ENCODE measurements around the gene CHD9.
A peak's percentile ranks its signal among the peaks of the same experiment; 100 is the strongest.

Gene CHD9

GRCh38 chr16:53056392-53056881 lies 1.6 kb downstream of the CHD9 start:
- WGBS (ENCODE audit: extremely low coverage, insufficient coverage, insufficient read length), result no CpG with 5 or more reads among the region's 8 CpGs
- no peaks in the 10 kb centered on the region for H3K9me3 ChIP-seq (ENCODE audit: insufficient read depth, low read depth, low read length)
- no peak overlapping the region for H2BK5ac ChIP-seq (ENCODE audit: low read depth, low read length, poor library complexity)
- peak overlapping the region; percentile 91 for H3K27ac ChIP-seq (ENCODE audit: low read depth, low read length)
- H4K8ac ChIP-seq (ENCODE audit: low read depth, low read length), result no peak overlapping the region
- H3K18ac ChIP-seq (ENCODE audit: low read length), result no peak overlapping the region
- H4K12ac ChIP-seq (ENCODE audit: low read depth, low read length), result no peak overlapping the region
- H3K79me1 ChIP-seq (ENCODE audit: low read length), result peaks cover 14% of the 10 kb centered on the region
- H3K79me2 ChIP-seq (ENCODE audit: control insufficient read depth, insufficient read depth, low read length, poor library complexity), result peaks cover 5% of the 10 kb centered on the region
- H3K4ac ChIP-seq (ENCODE audit: low read depth, low read length), result peak overlapping the region; percentile 43
- no peaks in the 10 kb centered on the region for H3K36me3 ChIP-seq (ENCODE audit: control insufficient read depth in 1 of 2, insufficient read depth in 2 of 2, low read length in 2 of 2)
- H2BK12ac ChIP-seq (ENCODE audit: low read length), result no peak overlapping the region
- no peak overlapping the region for H4K91ac ChIP-seq (ENCODE audit: low read depth, low read length)
- no peak overlapping the region for H2AFZ ChIP-seq (ENCODE audit: insufficient read depth, low read length, poor library complexity)
- H2BK120ac ChIP-seq (ENCODE audit: insufficient read depth, low read length, poor library complexity), result peak overlapping the region; percentile 23
- no peak overlapping the region for H3K4me3 ChIP-seq (ENCODE audit: low read depth, low read length)
- H3K4me2 ChIP-seq (ENCODE audit: low read length), result peak overlapping the region; percentile 15
- no peak overlapping the region for H3K23ac ChIP-seq (ENCODE audit: low read length)
- peaks cover 4 to 12% of the 10 kb centered on the region in 2 experiments for H3K4me1 ChIP-seq (ENCODE audit: control insufficient read depth in 1 of 2, insufficient read depth in 2 of 2, low read length in 2 of 2)
- DNase-seq, result no peak
- peak overlapping the region; percentile 16 for H3K14ac ChIP-seq (ENCODE audit: low read length)
- no peak overlapping the region for H2AK5ac ChIP-seq (ENCODE audit: low read length)
- H3K9ac ChIP-seq (ENCODE audit: low read length), result no peak overlapping the region
- H3K27me3 ChIP-seq (ENCODE audit: insufficient read depth, low read length), result no peaks in the 10 kb centered on the region

- WGBS (ENCODE audit: extremely low coverage, insufficient coverage, insufficient read length), result no CpG with 5 or more reads among the region's 8 CpGs
- Histone ChIP-seq H4K12ac (ENCODE audit: low read depth, low read length) (no peak overlapping the region), H3K79me1 (ENCODE audit: low read length) (peaks cover 14% of the 10 kb centered on the region), H3K14ac (ENCODE audit: low read length) (no peak overlapping the region), H3K4ac (ENCODE audit: low read depth, low read length) (no peak overlapping the region), H2AFZ (ENCODE audit: insufficient read depth, low read length, poor library complexity) (no peak overlapping the region), H3K4me3 (ENCODE audit: low read depth, low read length) (no peak overlapping the region), H3K36me3 (ENCODE audit: control insufficient read depth in 1 of 2, insufficient read depth in 2 of 2, low read length in 2 of 2) (no peaks in the 10 kb centered on the region), H3K23ac (ENCODE audit: low read length) (no peak overlapping the region), H2BK5ac (ENCODE audit: low read depth, low read length, poor library complexity) (no peak overlapping the region), H3K4me2 (ENCODE audit: low read length) (no peak overlapping the region), H3K27ac (ENCODE audit: low read depth, low read length) (no peak overlapping the region), H3K9me3 (ENCODE audit: insufficient read depth, low read depth, low read length) (no peaks in the 10 kb centered on the region), H3K79me2 (ENCODE audit: control insufficient read depth, insufficient read depth, low read length, poor library complexity) (peaks cover 5% of the 10 kb centered on the region), H3K18ac (ENCODE audit: low read length) (no peak overlapping the region), H2AK5ac (ENCODE audit: low read length) (no peak overlapping the region), H2BK12ac (ENCODE audit: low read length) (no peak overlapping the region), H3K4me1 (ENCODE audit: control insufficient read depth in 1 of 2, insufficient read depth in 2 of 2, low read length in 2 of 2) (peaks cover 6 to 12% of the 10 kb centered on the region in 2 experiments), H3K9ac (ENCODE audit: low read length) (no peak overlapping the region), H4K8ac (ENCODE audit: low read depth, low read length) (no peak overlapping the region), H3K27me3 (ENCODE audit: insufficient read depth, low read length) (no peaks in the 10 kb centered on the region), H4K91ac (ENCODE audit: low read depth, low read length) (no peak overlapping the region), H2BK120ac (ENCODE audit: insufficient read depth, low read length, poor library complexity) (no peak overlapping the region)
- no peak for DNase-seq
These were observed 2.9 kb downstream of the CHD9 start for GRCh38 chr16:53057658-53058057.

GRCh38 chr16:53058441-53058840 lies 3.6 kb downstream of the CHD9 start:
- no CpG with 5 or more reads among the region's 5 CpGs for whole genome bisulfite sequencing (ENCODE audit: extremely low coverage, insufficient coverage, insufficient read length)

GRCh38 chr16:53058882-53059281 lies 4.1 kb downstream of the CHD9 start:
- Histone ChIP-seq H4K91ac (ENCODE audit: low read depth, low read length) (no peak overlapping the region), H3K14ac (ENCODE audit: low read length) (no peak overlapping the region), H2BK5ac (ENCODE audit: low read depth, low read length, poor library complexity) (no peak overlapping the region), H3K27me3 (ENCODE audit: insufficient read depth, low read length) (no peaks in the 10 kb centered on the region), H3K9me3 (ENCODE audit: insufficient read depth, low read depth, low read length) (no peaks in the 10 kb centered on the region), H3K9ac (ENCODE audit: low read length) (no peak overlapping the region), H3K4ac (ENCODE audit: low read depth, low read length) (no peak overlapping the region), H3K23ac (ENCODE audit: low read length) (no peak overlapping the region), H3K27ac (ENCODE audit: low read depth, low read length) (no peak overlapping the region), H4K8ac (ENCODE audit: low read depth, low read length) (no peak overlapping the region), H3K4me1 (ENCODE audit: control insufficient read depth in 1 of 2, insufficient read depth in 2 of 2, low read length in 2 of 2) (peaks cover 5 to 11% of the 10 kb centered on the region in 2 experiments), H3K79me2 (ENCODE audit: control insufficient read depth, insufficient read depth, low read length, poor library complexity) (peaks cover 5% of the 10 kb centered on the region), H2BK120ac (ENCODE audit: insufficient read depth, low read length, poor library complexity) (no peak overlapping the region), H3K18ac (ENCODE audit: low read length) (no peak overlapping the region), H3K36me3 (ENCODE audit: control insufficient read depth in 1 of 2, insufficient read depth in 2 of 2, low read length in 2 of 2) (no peaks in the 10 kb centered on the region), H3K4me2 (ENCODE audit: low read length) (no peak overlapping the region), H3K79me1 (ENCODE audit: low read length) (peaks cover 14% of the 10 kb centered on the region), H2AK5ac (ENCODE audit: low read length) (no peak overlapping the region), H4K12ac (ENCODE audit: low read depth, low read length) (no peak overlapping the region), H2BK12ac (ENCODE audit: low read length) (no peak overlapping the region), H2AFZ (ENCODE audit: insufficient read depth, low read length, poor library complexity) (no peak overlapping the region), H3K4me3 (ENCODE audit: low read depth, low read length) (no peak overlapping the region)
- no peak for DNase-seq
- no CpG with 5 or more reads among the region's 5 CpGs for WGBS (ENCODE audit: extremely low coverage, insufficient coverage, insufficient read length)

More at GRCh38 chr16:53058441-53058840, 3.6 kb downstream of the CHD9 start:
- DNase-seq, result no peak
- no peak overlapping the region for H3K23ac ChIP-seq (ENCODE audit: low read length)
- peaks cover 5 to 11% of the 10 kb centered on the region in 2 experiments for H3K4me1 ChIP-seq (ENCODE audit: control insufficient read depth in 1 of 2, insufficient read depth in 2 of 2, low read length in 2 of 2)
- H3K18ac ChIP-seq (ENCODE audit: low read length), result no peak overlapping the region
- H2AK5ac ChIP-seq (ENCODE audit: low read length), result no peak overlapping the region
- peaks cover 5% of the 10 kb centered on the region for H3K79me2 ChIP-seq (ENCODE audit: control insufficient read depth, insufficient read depth, low read length, poor library complexity)
- no peak overlapping the region for H2BK120ac ChIP-seq (ENCODE audit: insufficient read depth, low read length, poor library complexity)
- H4K8ac ChIP-seq (ENCODE audit: low read depth, low read length), result no peak overlapping the region
- H3K36me3 ChIP-seq (ENCODE audit: control insufficient read depth in 1 of 2, insufficient read depth in 2 of 2, low read length in 2 of 2), result no peaks in the 10 kb centered on the region
- H2BK12ac ChIP-seq (ENCODE audit: low read length), result peak overlapping the region; percentile 0
- H3K4me2 ChIP-seq (ENCODE audit: low read length), result no peak overlapping the region
- H3K79me1 ChIP-seq (ENCODE audit: low read length), result peaks cover 14% of the 10 kb centered on the region
- H2BK5ac ChIP-seq (ENCODE audit: low read depth, low read length, poor library complexity), result no peak overlapping the region
- no peak overlapping the region for H3K14ac ChIP-seq (ENCODE audit: low read length)
- H3K4ac ChIP-seq (ENCODE audit: low read depth, low read length), result no peak overlapping the region
- no peak overlapping the region for H4K12ac ChIP-seq (ENCODE audit: low read depth, low read length)
- no peak overlapping the region for H3K9ac ChIP-seq (ENCODE audit: low read length)
- no peaks in the 10 kb centered on the region for H3K27me3 ChIP-seq (ENCODE audit: insufficient read depth, low read length)
- no peak overlapping the region for H3K27ac ChIP-seq (ENCODE audit: low read depth, low read length)
- H4K91ac ChIP-seq (ENCODE audit: low read depth, low read length), result peak overlapping the region; percentile 2
- H2AFZ ChIP-seq (ENCODE audit: insufficient read depth, low read length, poor library complexity), result no peak overlapping the region
- H3K9me3 ChIP-seq (ENCODE audit: insufficient read depth, low read depth, low read length), result no peaks in the 10 kb centered on the region
- H3K4me3 ChIP-seq (ENCODE audit: low read depth, low read length), result no peak overlapping the region

Data from trophoblast cell (in vitro differentiated cells and primary cell).